ENCODE results near the gene KRT6B.

The KRT6B gene

DNA sequence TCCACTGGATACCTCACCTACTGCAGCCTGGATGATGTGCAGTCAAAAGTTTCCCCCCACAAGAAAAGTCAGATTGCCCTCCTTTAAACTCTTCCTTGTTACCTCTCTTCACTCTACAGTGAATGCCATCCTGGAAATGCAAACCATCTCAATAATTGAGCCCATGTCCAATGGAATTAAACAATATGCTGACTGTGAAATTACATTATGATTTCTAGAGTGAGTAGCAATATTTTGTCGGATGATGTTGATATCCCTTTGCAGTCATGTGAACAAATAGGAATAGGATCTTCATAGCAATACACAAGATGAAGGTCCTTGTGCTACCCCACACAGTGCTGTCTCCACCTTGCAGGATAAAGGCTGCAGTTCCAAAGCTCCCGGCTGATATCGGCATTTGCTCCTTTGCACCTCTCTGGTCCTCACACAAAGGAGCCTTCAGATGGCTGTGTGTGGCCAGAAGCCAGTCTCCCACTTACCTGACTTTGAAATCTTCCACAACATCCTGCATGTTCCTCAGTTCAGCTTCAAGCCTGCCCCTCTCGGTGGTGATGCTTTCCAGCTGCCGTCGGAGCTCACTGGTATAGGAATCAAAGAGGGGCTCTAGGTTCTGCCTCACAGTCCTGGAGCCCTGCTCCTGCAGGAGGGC is 19.3 kb downstream of the KRT6B start:
- Histone ChIP-seq H3K27me3 (no peaks in the 10 kb centered on the region), H3K36me3 (no peaks in the 10 kb centered on the region), H3K27ac (no peak overlapping the region), H3K4me2 (no peak overlapping the region), H3K4me3 (no peak overlapping the region), H3K4me1 (no peaks in the 10 kb centered on the region), H4K20me1 (no peaks in the 10 kb centered on the region), H3K9me3 (no peaks in the 10 kb centered on the region), H3K9ac (no peak overlapping the region)
- no peak for TF ChIP-seq Cebpa-rat (IDR thresholded peaks at IDR 0.05)

GRCh38 chr12:52428121-52428520 is 23.8 kb downstream of the KRT6B start:
- Histone ChIP-seq H3K27ac (no peak overlapping the region), H4K20me1 (no peaks in the 10 kb centered on the region), H3K4me1 (no peaks in the 10 kb centered on the region), H3K27me3 (no peaks in the 10 kb centered on the region), H3K36me3 (no peaks in the 10 kb centered on the region), H3K4me3 (no peak overlapping the region), H3K4me2 (no peak overlapping the region), H3K9ac (no peak overlapping the region), H3K9me3 (no peaks in the 10 kb centered on the region)
- no peak for TF ChIP-seq Cebpa-rat (IDR thresholded peaks at IDR 0.05)

- no peaks in the 10 kb centered on the region for H3K9me3 ChIP-seq
- no peaks in the 10 kb centered on the region for H3K4me1 ChIP-seq
- no peaks in the 10 kb centered on the region for H3K27me3 ChIP-seq
- TF ChIP-seq Cebpa-rat (IDR thresholded peaks at IDR 0.05): no peak
- H3K4me3 ChIP-seq: no peak overlapping the region
- no peak overlapping the region for H3K9ac ChIP-seq
- no peak overlapping the region for H3K27ac ChIP-seq
- no peaks in the 10 kb centered on the region for H4K20me1 ChIP-seq
- H3K36me3 ChIP-seq: no peaks in the 10 kb centered on the region
- H3K4me2 ChIP-seq: no peak overlapping the region
Measured at GRCh38 chr12:52427083-52427482, 24.9 kb downstream of the KRT6B start.

DNA sequence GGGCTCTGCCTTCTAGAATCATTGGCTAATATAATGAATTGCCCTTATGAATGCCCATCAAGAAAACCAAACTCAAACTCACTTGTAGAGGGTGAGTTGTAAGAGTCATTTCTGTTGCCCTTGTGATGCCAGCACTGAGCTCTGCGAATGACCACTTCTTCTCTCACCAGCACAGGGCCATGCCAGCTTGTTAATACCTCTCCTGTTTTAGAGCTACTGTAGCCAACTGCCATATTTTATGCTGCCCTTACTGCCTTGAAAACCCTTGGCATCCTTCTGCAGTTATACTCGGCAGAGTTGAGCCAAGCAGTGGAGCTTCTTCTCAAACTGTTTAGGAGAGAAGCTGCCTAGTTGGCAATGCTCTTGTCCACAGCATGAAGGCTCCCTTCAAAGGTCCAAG is 25.9 kb downstream of the KRT6B start:
- no peaks in the 10 kb centered on the region for H3K9me3 ChIP-seq
- no peaks in the 10 kb centered on the region for H3K4me1 ChIP-seq
- no peaks in the 10 kb centered on the region for H3K27me3 ChIP-seq
- H3K4me3 ChIP-seq: no peak overlapping the region
- TF ChIP-seq Cebpa-rat (IDR thresholded peaks at IDR 0.05): no peak
- no peak overlapping the region for H3K27ac ChIP-seq
- no peaks in the 10 kb centered on the region for H3K36me3 ChIP-seq
- H3K4me2 ChIP-seq: no peak overlapping the region
- no peak overlapping the region for H3K9ac ChIP-seq
- H4K20me1 ChIP-seq: no peaks in the 10 kb centered on the region

DNA sequence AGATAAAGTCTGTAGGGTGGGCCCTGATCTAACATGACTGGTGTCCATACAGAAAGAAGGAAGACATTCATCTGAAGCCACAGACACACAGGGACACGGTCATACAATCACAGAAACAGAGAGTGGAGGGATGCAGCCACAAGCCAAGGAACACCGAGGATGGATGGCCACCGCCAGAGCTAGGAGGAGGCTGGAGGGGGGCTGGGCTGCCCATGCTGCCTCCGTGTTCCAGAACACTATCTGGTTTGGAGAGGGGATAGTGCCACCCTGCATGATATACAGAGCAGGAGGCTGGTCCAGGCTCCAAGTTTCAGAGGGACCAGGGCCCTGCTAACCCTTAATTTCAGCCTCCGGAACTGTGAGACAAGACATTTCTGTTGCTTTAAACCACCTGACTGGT is 26.5 kb downstream of the KRT6B start:
- TF ChIP-seq Cebpa-rat (IDR thresholded peaks at IDR 0.05): no peak
- Histone ChIP-seq H3K9me3 (no peaks in the 10 kb centered on the region), H3K27me3 (no peaks in the 10 kb centered on the region)

DNA sequence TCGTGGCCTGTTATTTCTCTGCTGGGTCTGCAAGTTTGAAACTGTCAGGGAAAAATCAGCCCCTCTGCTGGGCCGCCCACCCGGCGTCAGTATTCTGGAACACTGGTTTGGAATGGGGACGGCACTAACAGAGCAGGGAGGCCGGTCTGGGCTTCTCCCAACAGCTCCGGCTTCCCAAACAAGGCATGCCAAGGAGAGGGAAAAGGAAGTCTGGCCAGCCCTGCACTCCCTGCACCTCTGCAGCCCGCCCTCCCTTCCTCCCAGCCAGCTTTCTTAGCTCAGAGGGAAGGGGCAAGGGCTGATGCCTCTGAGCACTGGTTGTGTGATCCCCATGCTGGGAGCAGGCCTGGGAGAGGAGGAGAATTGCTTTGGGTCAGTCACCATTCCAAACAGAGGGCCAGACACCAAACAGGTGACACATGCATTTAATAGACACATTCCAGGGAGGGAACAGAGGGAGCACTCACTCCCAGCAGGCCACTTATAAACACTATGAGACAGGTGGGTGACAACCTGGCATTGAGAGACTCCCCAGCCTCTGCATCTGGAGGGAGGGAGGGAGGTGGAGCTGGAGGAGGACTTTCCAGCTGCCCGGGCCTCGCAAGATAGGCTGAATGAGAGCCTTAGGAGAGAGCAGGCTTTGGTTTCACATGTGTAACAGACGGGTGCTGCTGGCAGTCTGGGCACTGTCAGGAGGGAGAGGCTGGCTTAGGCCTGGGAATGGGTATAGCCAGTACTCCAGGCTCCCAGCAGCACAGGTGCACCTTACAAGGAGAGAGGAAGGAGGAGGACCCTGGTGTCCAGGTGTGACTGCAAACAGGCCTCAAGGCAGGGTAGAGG is 28.1 kb downstream of the KRT6B start:
- Histone ChIP-seq H3K4me1 (peaks cover 9% of the 10 kb centered on the region), H3K4me3 (no peak overlapping the region), H3K4me2 (no peak overlapping the region), H3K27me3 (no peaks in the 10 kb centered on the region), H4K20me1 (no peaks in the 10 kb centered on the region), H3K9ac (no peak overlapping the region), H3K36me3 (no peaks in the 10 kb centered on the region), H3K27ac (no peak overlapping the region), H3K9me3 (no peaks in the 10 kb centered on the region)
- TF ChIP-seq Cebpa-rat (IDR thresholded peaks at IDR 0.05): no peak

More for the DNA sequence above, 26.5 kb downstream of the KRT6B start:
- H3K36me3 ChIP-seq: no peaks in the 10 kb centered on the region
- H3K9ac ChIP-seq: no peak overlapping the region
- H3K27ac ChIP-seq: no peak overlapping the region
- no peak overlapping the region for H3K4me2 ChIP-seq
- no peaks in the 10 kb centered on the region for H4K20me1 ChIP-seq
- H3K4me3 ChIP-seq: no peak overlapping the region
- H3K4me1 ChIP-seq: no peaks in the 10 kb centered on the region

DNA sequence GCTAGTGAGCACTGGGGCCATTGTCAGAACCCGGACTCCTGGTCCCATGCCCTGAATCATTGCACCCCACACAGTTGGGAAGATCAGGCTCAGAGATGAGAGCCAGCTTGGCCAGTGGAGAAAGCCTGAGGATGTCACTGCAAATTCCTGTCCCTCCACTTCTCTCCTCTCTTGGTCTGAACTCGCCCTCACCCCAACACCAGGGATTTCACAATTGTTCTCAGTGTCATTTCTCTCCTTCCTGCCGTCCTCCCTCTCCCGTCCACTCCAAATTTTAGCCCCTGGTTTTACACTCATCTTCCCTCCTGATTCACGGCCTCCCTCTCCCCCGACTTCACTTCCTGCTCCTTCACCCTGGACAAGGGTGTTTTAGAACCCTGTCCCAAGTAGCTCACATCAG is 28.9 kb downstream of the KRT6B start:
- H3K36me3 ChIP-seq: no peaks in the 10 kb centered on the region
- no peak for TF ChIP-seq Cebpa-rat (IDR thresholded peaks at IDR 0.05)

DNA sequence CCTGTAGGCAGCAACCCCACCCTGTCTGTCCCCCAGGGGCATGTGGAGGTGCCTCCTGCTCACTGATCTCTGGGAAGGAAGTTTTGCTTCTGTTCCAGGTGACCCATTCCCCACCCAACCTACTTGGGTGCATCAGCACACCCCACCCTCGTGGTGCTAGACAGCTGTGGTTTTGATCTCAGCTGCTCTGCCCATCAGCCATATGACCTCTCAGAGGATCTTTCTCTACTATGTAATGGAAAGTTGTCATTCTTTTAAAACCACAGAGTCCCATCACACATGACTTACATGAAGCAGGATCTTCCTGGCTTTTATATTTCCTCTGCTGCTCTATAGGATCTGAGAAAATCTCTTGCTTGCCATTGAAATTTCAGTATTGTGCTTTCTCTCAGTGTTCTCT is 32.3 kb downstream of the KRT6B start:
- TF ChIP-seq Cebpa-rat (IDR thresholded peaks at IDR 0.05): no peak
- H4K20me1 ChIP-seq: no peaks in the 10 kb centered on the region

More for the DNA sequence above, 28.9 kb downstream of the KRT6B start:
- Histone ChIP-seq H3K9ac (no peak overlapping the region), H3K4me1 (peaks cover 9% of the 10 kb centered on the region), H3K4me2 (no peak overlapping the region), H3K27me3 (no peaks in the 10 kb centered on the region), H3K27ac (no peak overlapping the region), H3K9me3 (no peaks in the 10 kb centered on the region), H3K4me3 (no peak overlapping the region), H4K20me1 (no peaks in the 10 kb centered on the region)

DNA sequence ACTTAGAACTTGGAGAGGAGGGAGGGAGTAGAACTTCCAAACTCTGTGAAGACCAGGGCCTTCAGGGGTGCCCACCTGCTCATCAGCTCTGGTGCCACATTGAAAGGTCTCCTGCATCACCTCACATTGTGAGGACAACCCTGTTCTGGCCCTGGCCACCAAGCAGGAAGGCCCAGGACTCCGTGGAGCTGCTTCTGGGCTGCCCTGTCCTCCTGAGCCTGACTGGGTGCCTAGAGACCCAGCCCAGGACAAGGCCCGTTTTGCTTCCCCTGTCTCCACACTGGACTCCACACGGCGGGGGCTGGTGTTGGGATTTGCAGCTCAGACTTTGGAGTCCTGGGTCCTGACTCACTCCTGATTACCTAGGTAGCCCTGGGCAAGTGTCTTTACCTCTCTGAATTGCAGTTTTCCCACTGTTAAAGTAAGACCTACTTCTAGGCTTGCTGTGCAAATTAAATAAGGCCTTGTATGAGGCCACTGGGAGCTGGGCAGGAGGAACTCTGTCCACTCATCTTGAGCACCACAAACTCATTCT is 33.3 kb downstream of the KRT6B start:
- no peaks in the 10 kb centered on the region for H3K27me3 ChIP-seq

More for the DNA sequence above, 32.3 kb downstream of the KRT6B start:
- Histone ChIP-seq H3K27me3 (no peaks in the 10 kb centered on the region), H3K36me3 (no peaks in the 10 kb centered on the region), H3K4me3 (no peak overlapping the region), H3K27ac (no peak overlapping the region), H3K9me3 (no peaks in the 10 kb centered on the region), H3K4me1 (peaks cover 9% of the 10 kb centered on the region), H3K9ac (no peak overlapping the region), H3K4me2 (peak overlapping the region; percentile 14)

GRCh38 chr12:52417740-52418139 is 34.2 kb downstream of the KRT6B start:
- H3K36me3 ChIP-seq: no peaks in the 10 kb centered on the region
- no peak overlapping the region for H3K27ac ChIP-seq
- H3K27me3 ChIP-seq: no peaks in the 10 kb centered on the region
- H3K9me3 ChIP-seq: no peaks in the 10 kb centered on the region
- peaks cover 15% of the 10 kb centered on the region for H3K4me1 ChIP-seq
- no peak overlapping the region for H3K4me3 ChIP-seq
- H3K4me2 ChIP-seq: no peak overlapping the region
- TF ChIP-seq Cebpa-rat (IDR thresholded peaks at IDR 0.05): no peak
- H4K20me1 ChIP-seq: no peaks in the 10 kb centered on the region
- no peak overlapping the region for H3K9ac ChIP-seq

More for the DNA sequence above, 33.3 kb downstream of the KRT6B start:
- no peaks in the 10 kb centered on the region for H4K20me1 ChIP-seq
- no peak overlapping the region for H3K9ac ChIP-seq
- H3K9me3 ChIP-seq: no peaks in the 10 kb centered on the region
- peaks cover 11% of the 10 kb centered on the region for H3K4me1 ChIP-seq
- TF ChIP-seq Cebpa-rat (IDR thresholded peaks at IDR 0.05): no peak
- no peak overlapping the region for H3K4me3 ChIP-seq
- no peak overlapping the region for H3K27ac ChIP-seq
- no peaks in the 10 kb centered on the region for H3K36me3 ChIP-seq
- no peak overlapping the region for H3K4me2 ChIP-seq
